HG03565 (cell line): ENCODE data around the gene RPS4Y1.
A peak's percentile ranks its signal among the peaks of the same experiment; 100 is the strongest.

ENCODE experiments used
- ATAC-seq: cut with Tn5 transposase; IDR thresholded peaks from one replicate; pipeline ENCODE4 v1.9.1; 2021; ENCODE audit warnings: mild to moderate bottlenecking, moderate library complexity; ENCODE audit not compliant: unreplicated experiment

The RPS4Y1 gene

GRCh38 chrY:2874211-2874610 is 32.8 kb downstream of the RPS4Y1 start:
- ATAC-seq = no peak

GRCh38 chrY:2883561-2883960 is 42.2 kb downstream of the RPS4Y1 start:
- ATAC-seq = no peak

GRCh38 chrY:2885880-2886279 is 44.5 kb downstream of the RPS4Y1 start:
- ATAC-seq = no peak

GRCh38 chrY:2887386-2887785 is 46.0 kb downstream of the RPS4Y1 start:
- ATAC-seq = no peak

- ATAC-seq = peak; percentile 90
These were observed 46.6 kb downstream of the RPS4Y1 start for GRCh38 chrY:2887955-2888354.

GRCh38 chrY:2893471-2893870 is 52.1 kb downstream of the RPS4Y1 start:
- no peak for ATAC-seq

- ATAC-seq = peak; percentile 61
These were observed 54.6 kb downstream of the RPS4Y1 start for GRCh38 chrY:2896050-2896449.

- no peak for ATAC-seq
These were observed 66.0 kb downstream of the RPS4Y1 start for GRCh38 chrY:2907356-2907755.

- ATAC-seq = peak; percentile 51
These were observed 71.8 kb downstream of the RPS4Y1 start for GRCh38 chrY:2913066-2913815.
